ENCODE measurements around the gene EOMES. TPM values are rescaled to one million over a fixed set of nuclear protein-coding genes. Genes with fewer than 3 reads are reported as not detected.

Gene EOMES
- total and polyA plus RNA-seq, 7 experiments from 2014 or later: 0.67 to 9.5 (median 1.5) TPM

DNA sequence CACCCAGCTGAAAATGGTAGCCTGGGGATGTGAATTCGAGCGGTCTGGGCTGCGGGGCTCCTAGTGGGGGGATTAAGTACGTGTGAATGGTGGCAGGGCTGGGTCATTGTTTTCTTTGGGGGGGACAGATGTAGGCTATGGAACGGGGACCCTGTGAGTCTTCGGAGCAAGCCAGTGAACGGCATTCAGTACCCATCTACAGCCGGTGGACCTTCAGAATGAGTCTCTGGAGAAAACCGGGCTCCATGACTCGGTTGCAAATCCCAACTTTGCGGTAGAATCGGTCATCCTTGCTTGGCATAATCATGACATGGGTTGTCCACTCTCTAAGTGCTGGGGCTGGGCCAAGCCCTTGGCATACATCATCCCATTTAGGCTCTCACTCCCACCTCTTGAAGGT, 7.2 kb upstream of the EOMES start:
- Mint-ChIP-seq H3K27ac (peak overlapping the region in 2 of 9 donors; percentile 28 to 62), H3K9me3 (peaks cover 0 to 2% (median 0%) of the 10 kb centered on the region in 11 donors), H3K36me3 (peaks cover 0 to 4% (median 0%) of the 10 kb centered on the region in 5 donors), H3K27me3 (peaks cover 72 to 85% (median 72%) of the 10 kb centered on the region in 5 donors), H3K4me1 (peaks cover 25 to 46% (median 39%) of the 10 kb centered on the region in 7 donors), H3K4me3 (peak overlapping the region; percentile 25 to 79 (median 66))
- POLR2A ChIA-PET: interaction anchor here (1.2 kb wide), 1 partner anchor 16 kb away, joined by 3 read pairs; no protein-coding TSS in a partner anchor
- H3K4me1 ChIP-seq (ENCODE audit: control insufficient read depth in 2 of 2, insufficient read depth in 2 of 2, low read length in 2 of 2): peaks cover 9 to 33% of the 10 kb centered on the region in 2 donors
- intact Hi-C loops (cut with micrococcal nuclease): loop anchor here in 1 of 2 donors (2.0 kb wide), 1 partner anchor 17 kb away; no protein-coding TSS in a partner anchor
- H3K27ac ChIP-seq (ENCODE audit: low read depth, low read length): no peak overlapping the region
- no peaks in the 10 kb centered on the region for H3K9me3 ChIP-seq (ENCODE audit: control insufficient read depth in 2 of 3, low read length in 3 of 3)
- ATAC-seq (no peak), DNase-seq (no peak)
- H3K36me3 ChIP-seq (ENCODE audit: control insufficient read depth in 2 of 3, insufficient read depth in 3 of 3, low read length in 3 of 3): no peaks in the 10 kb centered on the region
- no peak overlapping the region for H3K4me3 ChIP-seq (ENCODE audit: low read length)
- CTCF ChIA-PET: no interaction called here
- H3K27me3 ChIP-seq (ENCODE audit: control insufficient read depth in 2 of 2, insufficient read depth in 2 of 2, low read length in 2 of 2): peaks cover 0 to 51% of the 10 kb centered on the region in 2 donors

DNA sequence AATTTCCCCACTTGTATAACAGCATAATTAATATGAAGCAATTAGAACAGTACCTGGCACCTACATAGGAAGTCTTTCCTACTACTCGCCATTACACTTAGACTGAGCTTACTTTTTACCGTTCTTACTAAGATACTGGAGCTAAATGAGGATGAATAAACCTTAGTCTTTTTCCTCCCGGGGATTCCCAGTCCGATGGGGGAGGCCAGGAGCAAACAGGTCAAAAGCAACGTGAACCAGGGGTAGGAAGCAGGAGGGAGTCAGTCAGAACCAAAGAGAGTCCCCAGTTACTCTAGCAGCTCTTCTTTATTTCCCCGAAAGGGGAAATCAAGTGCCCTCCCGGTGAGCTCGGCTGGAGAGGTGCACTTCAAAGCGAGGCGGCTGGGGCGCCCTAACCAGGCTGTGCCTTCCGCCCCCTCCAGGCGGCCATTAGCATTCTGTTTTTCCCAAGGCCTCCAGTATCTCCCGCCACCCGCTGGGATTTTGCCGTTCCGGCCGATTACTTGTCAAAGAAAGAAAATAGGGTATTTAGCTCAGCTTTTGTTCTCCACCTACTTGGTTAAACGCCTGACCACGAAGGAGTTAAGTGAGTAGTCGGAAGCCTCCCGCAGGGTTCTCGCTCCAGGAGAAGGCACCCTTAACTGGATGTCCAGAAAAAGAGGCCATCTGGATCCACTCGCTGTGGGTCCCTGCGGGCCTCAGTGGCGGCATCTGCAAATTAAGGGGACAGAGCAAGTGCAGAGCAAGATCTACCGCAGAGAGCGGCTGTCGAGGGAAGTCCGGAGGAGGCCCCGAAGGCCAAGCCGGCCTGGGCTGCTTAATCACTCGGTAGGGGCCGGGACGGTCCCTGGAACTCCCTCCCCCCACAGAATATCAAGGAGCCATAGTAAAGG, 6.3 kb upstream of the EOMES start:
- H3K27me3 ChIP-seq (ENCODE audit: control insufficient read depth in 2 of 2, insufficient read depth in 2 of 2, low read length in 2 of 2): peaks cover 0 to 60% of the 10 kb centered on the region in 2 donors
- intact Hi-C loops (cut with micrococcal nuclease): loop anchor here in 1 of 2 donors (2.0 kb wide), 1 partner anchor 16 kb away; no protein-coding TSS in a partner anchor
- no peak overlapping the region for H3K4me3 ChIP-seq (ENCODE audit: low read length)
- Mint-ChIP-seq H3K4me1 (peaks cover 34 to 55% (median 47%) of the 10 kb centered on the region in 7 donors), H3K4me3 (peak overlapping the region; percentile 46 to 79 (median 69)), H3K27ac (peak overlapping the region in 2 of 9 donors; percentile 16 to 28), H3K36me3 (peaks cover 0 to 8% (median 0%) of the 10 kb centered on the region in 5 donors), H3K9me3 (peaks cover 0 to 2% (median 0%) of the 10 kb centered on the region in 11 donors), H3K27me3 (peaks cover 81 to 90% (median 81%) of the 10 kb centered on the region in 5 donors)
- POLR2A ChIA-PET: interaction anchor here (1.2 kb wide), 1 partner anchor 15 kb away, joined by 3 read pairs; no protein-coding TSS in a partner anchor
- H3K4me1 ChIP-seq (ENCODE audit: control insufficient read depth in 2 of 2, insufficient read depth in 2 of 2, low read length in 2 of 2): peaks cover 15 to 40% of the 10 kb centered on the region in 2 donors
- CTCF ChIA-PET: interaction anchor here (0.6 to 1.2 kb wide), 5 partner anchors 16 to 559 kb away, joined by 3 to 7 read pairs (median 4); no protein-coding TSS in a partner anchor
- H3K36me3 ChIP-seq (ENCODE audit: control insufficient read depth in 2 of 3, insufficient read depth in 3 of 3, low read length in 3 of 3): no peaks in the 10 kb centered on the region
- H3K27ac ChIP-seq (ENCODE audit: low read depth, low read length): no peak overlapping the region
- DNase-seq (no peak), ATAC-seq (peak; percentile 37)
- H3K9me3 ChIP-seq (ENCODE audit: control insufficient read depth in 2 of 3, low read length in 3 of 3): no peaks in the 10 kb centered on the region

DNA sequence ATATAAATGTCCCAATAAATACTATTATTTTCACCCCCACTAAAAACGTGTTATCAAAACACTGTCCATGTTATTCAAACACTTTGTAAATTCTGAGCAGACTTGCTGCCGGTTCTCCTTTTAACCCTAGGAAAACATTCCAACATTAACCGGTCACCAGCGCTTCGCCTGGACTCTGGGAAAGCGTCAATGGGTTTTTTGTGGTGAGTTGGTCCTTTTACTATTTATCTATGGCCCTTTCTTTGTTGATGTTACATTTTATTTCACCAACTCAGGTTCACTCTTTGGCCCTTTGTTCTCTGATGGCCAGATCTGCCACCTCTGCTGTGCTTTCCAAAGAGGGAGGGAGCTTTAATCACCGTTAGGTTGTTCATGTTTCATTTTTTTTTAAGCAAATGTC, 4.1 kb upstream of the EOMES start:
- Histone ChIP-seq H3K4me3 (ENCODE audit: low read length) (no peak overlapping the region), H3K27me3 (ENCODE audit: control insufficient read depth in 2 of 2, insufficient read depth in 2 of 2, low read length in 2 of 2) (peaks cover 0 to 68% of the 10 kb centered on the region in 2 donors), H3K9me3 (ENCODE audit: control insufficient read depth in 2 of 3, low read length in 3 of 3) (no peaks in the 10 kb centered on the region), H3K4me1 (ENCODE audit: control insufficient read depth in 2 of 2, insufficient read depth in 2 of 2, low read length in 2 of 2) (peaks cover 16 to 50% of the 10 kb centered on the region in 2 donors), H3K27ac (ENCODE audit: low read depth, low read length) (no peak overlapping the region), H3K36me3 (ENCODE audit: control insufficient read depth in 2 of 3, insufficient read depth in 3 of 3, low read length in 3 of 3) (no peaks in the 10 kb centered on the region)
- Mint-ChIP-seq H3K36me3 (peaks cover 0 to 8% (median 0%) of the 10 kb centered on the region in 5 donors), H3K27ac (no peak overlapping the region), H3K27me3 (peaks cover 81 to 90% (median 84%) of the 10 kb centered on the region in 5 donors), H3K4me1 (peaks cover 42 to 64% (median 59%) of the 10 kb centered on the region in 7 donors), H3K4me3 (no peak overlapping the region), H3K9me3 (peaks cover 0 to 2% (median 0%) of the 10 kb centered on the region in 11 donors)
- ATAC-seq: no peak
- CTCF ChIA-PET: no interaction called here
- intact Hi-C loops (cut with micrococcal nuclease): no loop called here
- DNase-seq: no peak
- POLR2A ChIA-PET: interaction anchor here (1.1 kb wide), 1 partner anchor 14 kb away, joined by 3 read pairs; no protein-coding TSS in a partner anchor

DNA sequence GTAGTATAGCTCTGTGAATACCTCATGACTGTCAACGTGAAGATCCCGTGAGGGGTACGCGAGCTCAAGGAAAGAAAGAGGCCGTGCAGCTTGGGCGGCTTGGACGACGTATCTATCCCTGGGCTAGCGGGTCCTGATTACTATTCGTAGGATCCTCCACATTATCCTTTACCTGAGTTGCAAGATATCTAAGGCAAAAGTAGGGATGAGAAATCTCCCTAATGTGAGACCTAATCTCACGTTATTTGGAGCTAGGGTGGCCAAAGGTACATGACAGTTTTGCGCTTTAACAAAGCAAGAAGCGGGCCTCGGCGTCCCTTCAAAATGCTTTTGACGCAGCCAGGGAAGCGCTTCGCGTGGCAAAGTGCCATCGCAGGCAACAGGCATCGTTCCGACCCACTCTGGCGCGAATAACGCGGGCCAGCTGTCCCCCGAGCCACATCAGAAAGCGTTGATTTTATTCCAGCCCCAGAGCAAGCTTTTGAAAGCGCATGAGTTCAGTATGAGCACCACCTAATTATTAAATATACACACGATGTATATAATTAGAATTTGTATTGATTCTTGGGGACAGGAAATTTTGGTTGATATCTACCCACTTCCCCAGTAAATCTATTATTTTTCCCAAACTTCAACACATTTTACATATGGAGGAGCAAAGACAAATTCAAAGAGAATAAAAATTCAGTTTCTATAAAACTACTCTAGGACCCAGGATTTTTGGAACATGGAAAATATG, 2.5 kb upstream of the EOMES start:
- Histone ChIP-seq H3K4me1 (ENCODE audit: control insufficient read depth in 2 of 2, insufficient read depth in 2 of 2, low read length in 2 of 2) (peaks cover 12 to 42% of the 10 kb centered on the region in 2 donors), H3K9me3 (ENCODE audit: control insufficient read depth in 2 of 3, low read length in 3 of 3) (no peaks in the 10 kb centered on the region), H3K27ac (ENCODE audit: low read depth, low read length) (no peak overlapping the region), H3K36me3 (ENCODE audit: control insufficient read depth in 2 of 3, insufficient read depth in 3 of 3, low read length in 3 of 3) (no peaks in the 10 kb centered on the region), H3K4me3 (ENCODE audit: low read length) (no peak overlapping the region), H3K27me3 (ENCODE audit: control insufficient read depth in 2 of 2, insufficient read depth in 2 of 2, low read length in 2 of 2) (peaks cover 0 to 66% of the 10 kb centered on the region in 2 donors)
- POLR2A ChIA-PET: interaction anchor here (1.0 kb wide), 1 partner anchor 155 kb away, joined by 4 read pairs; no protein-coding TSS in a partner anchor
- H3K9me3 Mint-ChIP-seq: peaks cover 0 to 2% (median 0%) of the 10 kb centered on the region in 11 donors
- no peak for DNase-seq
- CTCF ChIA-PET: interaction anchor here (1.1 to 5.2 kb wide), 3 partner anchors 12 to 561 kb away, joined by 3 to 30 read pairs (median 3); no protein-coding TSS in a partner anchor
- peaks cover 34 to 64% (median 51%) of the 10 kb centered on the region in 7 donors for H3K4me1 Mint-ChIP-seq
- peak overlapping the region in 1 of 9 donors; percentile 69 for H3K27ac Mint-ChIP-seq
- peaks cover 0 to 6% (median 0%) of the 10 kb centered on the region in 5 donors for H3K36me3 Mint-ChIP-seq
- intact Hi-C loops (cut with micrococcal nuclease): loop anchor here (5.0 kb wide), 2 partner anchors 218 to 448 kb away; no protein-coding TSS in a partner anchor
- ATAC-seq: no peak
- peak overlapping the region; percentile 79 to 93 (median 86) for H3K4me3 Mint-ChIP-seq
- peaks cover 71 to 90% (median 83%) of the 10 kb centered on the region in 5 donors for H3K27me3 Mint-ChIP-seq

DNA sequence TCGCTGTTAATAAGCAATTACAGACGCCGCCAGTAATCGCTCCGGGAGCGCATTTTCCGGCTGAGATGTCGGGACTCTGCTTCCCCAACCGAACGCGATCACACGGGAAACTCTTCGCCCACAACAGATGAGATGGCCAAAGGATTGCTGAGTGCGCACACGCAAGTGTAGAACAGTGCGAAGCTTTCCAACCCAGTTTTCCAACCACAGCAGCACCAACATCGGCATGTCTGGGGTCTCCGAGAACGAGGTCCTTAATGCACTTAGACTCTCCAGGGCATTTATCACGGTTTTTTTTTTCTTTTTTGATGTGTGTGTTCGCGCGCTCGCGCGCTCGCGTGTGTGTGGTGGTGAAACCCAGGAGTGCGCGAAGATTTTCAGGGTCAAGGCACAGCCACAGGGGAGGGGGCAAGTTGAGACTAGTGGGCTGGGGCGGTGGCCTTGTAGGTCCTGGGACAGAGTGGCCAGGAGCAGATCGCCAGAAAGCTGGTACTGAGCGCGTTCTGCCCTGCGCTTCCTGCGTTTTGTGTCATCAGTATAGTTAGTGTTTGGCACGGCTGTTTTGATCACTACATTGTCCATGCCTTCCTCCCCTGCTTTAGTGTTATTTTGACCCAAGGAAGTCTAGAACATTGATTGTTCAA, 1.8 kb upstream of the EOMES start:
- Histone ChIP-seq H3K36me3 (ENCODE audit: control insufficient read depth in 2 of 3, insufficient read depth in 3 of 3, low read length in 3 of 3) (no peaks in the 10 kb centered on the region), H3K27ac (ENCODE audit: low read depth, low read length) (no peak overlapping the region), H3K27me3 (ENCODE audit: control insufficient read depth in 2 of 2, insufficient read depth in 2 of 2, low read length in 2 of 2) (peaks cover 0 to 60% of the 10 kb centered on the region in 2 donors), H3K9me3 (ENCODE audit: control insufficient read depth in 2 of 3, low read length in 3 of 3) (no peaks in the 10 kb centered on the region), H3K4me3 (ENCODE audit: low read length) (peak overlapping the region; percentile 68), H3K4me1 (ENCODE audit: control insufficient read depth in 2 of 2, insufficient read depth in 2 of 2, low read length in 2 of 2) (peaks cover 6 to 35% of the 10 kb centered on the region in 2 donors)
- H3K4me3 Mint-ChIP-seq: peak overlapping the region; percentile 79 to 93 (median 86)
- H3K27ac Mint-ChIP-seq: peak overlapping the region in 2 of 9 donors; percentile 28 to 69
- peaks cover 64 to 90% (median 83%) of the 10 kb centered on the region in 5 donors for H3K27me3 Mint-ChIP-seq
- DNase-seq (no peak), ATAC-seq (no peak)
- POLR2A ChIA-PET: interaction anchor here (0.9 to 1.0 kb wide), 2 partner anchors 12 to 155 kb away, joined by 3 to 4 read pairs; no protein-coding TSS in a partner anchor
- intact Hi-C loops (cut with micrococcal nuclease): loop anchor here (1.0 to 5.0 kb wide), 5 partner anchors 7 to 625 kb away; partner anchors contain the start of genes AZI2 (in 1 of the 2), SLC4A7 (in 1 of the 2) and ZCWPW2 (in 1 of the 2)
- peaks cover 29 to 57% (median 45%) of the 10 kb centered on the region in 7 donors for H3K4me1 Mint-ChIP-seq
- H3K9me3 Mint-ChIP-seq: peaks cover 0 to 2% (median 0%) of the 10 kb centered on the region in 11 donors
- peaks cover 0 to 5% (median 0%) of the 10 kb centered on the region in 5 donors for H3K36me3 Mint-ChIP-seq
- CTCF ChIA-PET: interaction anchor here (1.1 to 5.2 kb wide), 4 partner anchors 12 to 627 kb away, joined by 3 to 30 read pairs (median 3); no protein-coding TSS in a partner anchor

All from naive thymus-derived CD4-positive, alpha-beta T cell (primary cell).